NCI-H774 (cell line): ENCODE measurements around the gene TOX3.

Experiments
- DNase-seq: peaks from one replicate; lab custom pipeline; 2025; lab: John Stamatoyannopoulos, UW

Gene TOX3

GRCh38 chr16:52547004-52547833 lies at the start of gene TOX3:
Gene TOX3, minus strand, starts transcription at chr16:52547143. Its CDS starts 420 bp downstream, at chr16:52546723.
- peak; percentile 64 for DNase-seq

- no peak for DNase-seq
Measured at GRCh38 chr16:52592778-52593177, 45.8 kb upstream of the TOX3 start.

GRCh38 chr16:52591934-52592592 lies 45.1 kb upstream of the TOX3 start:
- no peak for DNase-seq

- no peak for DNase-seq
Measured at GRCh38 chr16:52591471-52591870, 44.5 kb upstream of the TOX3 start.

- DNase-seq = no peak
Measured at GRCh38 chr16:52586159-52586558, 39.2 kb upstream of the TOX3 start.

- no peak for DNase-seq
Measured at GRCh38 chr16:52584354-52585320, 37.7 kb upstream of the TOX3 start.

GRCh38 chr16:52581530-52581929 lies 34.6 kb upstream of the TOX3 start:
- no peak for DNase-seq

- DNase-seq = no peak
Measured at GRCh38 chr16:52580488-52580887, 33.5 kb upstream of the TOX3 start.

GRCh38 chr16:52578829-52579498 lies 32.0 kb upstream of the TOX3 start:
- no peak for DNase-seq

- DNase-seq = peak; percentile 42
Measured at GRCh38 chr16:52578007-52578828, 31.3 kb upstream of the TOX3 start.

GRCh38 chr16:52577130-52577706 lies 30.3 kb upstream of the TOX3 start:
- DNase-seq = no peak

GRCh38 chr16:52573365-52574299 lies 26.7 kb upstream of the TOX3 start:
- peak; percentile 51 for DNase-seq

GRCh38 chr16:52572656-52573055 lies 25.7 kb upstream of the TOX3 start:
- DNase-seq = no peak

GRCh38 chr16:52570495-52571091 lies 23.6 kb upstream of the TOX3 start:
- DNase-seq = no peak

GRCh38 chr16:52569701-52570100 lies 22.8 kb upstream of the TOX3 start:
- no peak for DNase-seq

- DNase-seq = peak; percentile 27
Measured at GRCh38 chr16:52568983-52569690, 22.2 kb upstream of the TOX3 start.

- no peak for DNase-seq
Measured at GRCh38 chr16:52568495-52568894, 21.6 kb upstream of the TOX3 start.

GRCh38 chr16:52567193-52567592 lies 20.2 kb upstream of the TOX3 start:
- no peak for DNase-seq
